SK-N-SH (cell line): ENCODE data around the gene PITPNM3.

Source experiments
- EP300 ChIP-seq, 2 experiments: IDR thresholded peaks; 2 replicates each; pipeline versions ENCODE4 v1.4.0 to v1.6.1; 2012; ENCODE audit warnings: borderline replicate concordance in 1 of 2, low read depth in 1 of 2, low read length in 1 of 2
- EZH2phosphoT487 ChIP-seq: fragments of 200-600 bp; sonication (generic); IDR thresholded peaks from 2 replicates; pipeline ENCODE4 v1.6.1; 2017; ENCODE audit warnings: low read depth, mixed run types, mild to moderate bottlenecking, antibody characterized with exemption, moderate library complexity, borderline replicate concordance
- NRF1 ChIP-seq: IDR thresholded peaks from 2 replicates; pipeline ENCODE4 v1.6.1; 2012; ENCODE audit warnings: low read depth, mild to moderate bottlenecking, low read length
- RAD21 ChIP-seq: IDR thresholded peaks from 2 replicates; pipeline ENCODE4 v1.6.1; 2012; ENCODE audit warnings: mild to moderate bottlenecking, low read length
- SIN3A ChIP-seq: IDR thresholded peaks from 2 replicates; pipeline ENCODE4 v1.6.1; 2012; ENCODE audit warnings: low read depth, mild to moderate bottlenecking, low read length, moderate library complexity, borderline replicate concordance
- TCF12 ChIP-seq: IDR thresholded peaks from 2 replicates; pipeline ENCODE4 v1.4.0; 2012
- TEAD4 ChIP-seq: IDR thresholded peaks from 2 replicates; pipeline ENCODE4 v1.4.0; 2012; ENCODE audit warnings: mild to moderate bottlenecking, borderline replicate concordance; ENCODE audit not compliant: insufficient read depth
- TF ChIP-seq, protein P1 (sequence below): fragments of 200-600 bp; sonication (generic); IDR thresholded peaks from 2 replicates; pipeline ENCODE4 v1.6.1; 2017; ENCODE audit warnings: antibody characterized with exemption, mild to moderate bottlenecking, moderate library complexity
- TF ChIP-seq, protein P2 (sequence below): IDR thresholded peaks from 2 replicates; pipeline ENCODE4 v1.4.0; 2012; ENCODE audit warnings: low read depth, borderline replicate concordance

DNA sequence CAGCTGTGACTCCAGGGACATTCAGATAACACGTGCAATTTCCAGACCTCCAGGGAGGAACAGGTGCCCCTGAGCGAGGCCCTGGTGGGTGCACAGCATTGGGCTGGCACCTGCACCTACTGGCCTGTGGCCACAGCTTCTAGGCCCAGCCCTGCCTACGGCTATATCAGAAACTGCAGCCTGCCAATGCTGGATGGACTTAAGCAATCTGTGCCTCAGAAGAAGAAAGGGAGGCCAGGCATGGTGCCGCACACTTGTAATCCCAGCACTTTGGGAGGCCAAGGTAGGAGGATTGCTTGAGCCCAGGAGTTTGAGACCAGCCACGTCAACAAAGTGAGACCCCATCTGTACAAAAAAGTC lies 12.4 kb downstream of the PITPNM3 start:
- TF ChIP-seq EZH2phosphoT487 (no peak), EP300 (IDR thresholded peaks at IDR 0.05; ENCODE audit: borderline replicate concordance in 1 of 2, low read depth in 1 of 2, low read length in 1 of 2) (no peak), SIN3A (no peak), TEAD4 (no peak), RAD21 (no peak), NRF1 (no peak), TCF12 (no peak)
- TF ChIP-seq, protein P1, sequence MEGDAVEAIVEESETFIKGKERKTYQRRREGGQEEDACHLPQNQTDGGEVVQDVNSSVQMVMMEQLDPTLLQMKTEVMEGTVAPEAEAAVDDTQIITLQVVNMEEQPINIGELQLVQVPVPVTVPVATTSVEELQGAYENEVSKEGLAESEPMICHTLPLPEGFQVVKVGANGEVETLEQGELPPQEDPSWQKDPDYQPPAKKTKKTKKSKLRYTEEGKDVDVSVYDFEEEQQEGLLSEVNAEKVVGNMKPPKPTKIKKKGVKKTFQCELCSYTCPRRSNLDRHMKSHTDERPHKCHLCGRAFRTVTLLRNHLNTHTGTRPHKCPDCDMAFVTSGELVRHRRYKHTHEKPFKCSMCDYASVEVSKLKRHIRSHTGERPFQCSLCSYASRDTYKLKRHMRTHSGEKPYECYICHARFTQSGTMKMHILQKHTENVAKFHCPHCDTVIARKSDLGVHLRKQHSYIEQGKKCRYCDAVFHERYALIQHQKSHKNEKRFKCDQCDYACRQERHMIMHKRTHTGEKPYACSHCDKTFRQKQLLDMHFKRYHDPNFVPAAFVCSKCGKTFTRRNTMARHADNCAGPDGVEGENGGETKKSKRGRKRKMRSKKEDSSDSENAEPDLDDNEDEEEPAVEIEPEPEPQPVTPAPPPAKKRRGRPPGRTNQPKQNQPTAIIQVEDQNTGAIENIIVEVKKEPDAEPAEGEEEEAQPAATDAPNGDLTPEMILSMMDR: no peak
- TF ChIP-seq, protein P2, sequence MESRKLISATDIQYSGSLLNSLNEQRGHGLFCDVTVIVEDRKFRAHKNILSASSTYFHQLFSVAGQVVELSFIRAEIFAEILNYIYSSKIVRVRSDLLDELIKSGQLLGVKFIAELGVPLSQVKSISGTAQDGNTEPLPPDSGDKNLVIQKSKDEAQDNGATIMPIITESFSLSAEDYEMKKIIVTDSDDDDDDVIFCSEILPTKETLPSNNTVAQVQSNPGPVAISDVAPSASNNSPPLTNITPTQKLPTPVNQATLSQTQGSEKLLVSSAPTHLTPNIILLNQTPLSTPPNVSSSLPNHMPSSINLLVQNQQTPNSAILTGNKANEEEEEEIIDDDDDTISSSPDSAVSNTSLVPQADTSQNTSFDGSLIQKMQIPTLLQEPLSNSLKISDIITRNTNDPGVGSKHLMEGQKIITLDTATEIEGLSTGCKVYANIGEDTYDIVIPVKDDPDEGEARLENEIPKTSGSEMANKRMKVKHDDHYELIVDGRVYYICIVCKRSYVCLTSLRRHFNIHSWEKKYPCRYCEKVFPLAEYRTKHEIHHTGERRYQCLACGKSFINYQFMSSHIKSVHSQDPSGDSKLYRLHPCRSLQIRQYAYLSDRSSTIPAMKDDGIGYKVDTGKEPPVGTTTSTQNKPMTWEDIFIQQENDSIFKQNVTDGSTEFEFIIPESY: no peak
